KMS-11 (cell line): Measurements from ENCODE around the gene SMAD3.

Source experiments
- H2AFZ ChIP-seq: fragments of 200-600 bp; sonication (generic); 2 replicates; pipeline ENCODE4 v1.6.1; 2016; ENCODE audit warnings: antibody characterized with exemption, mixed run types, low read depth
- H3K27ac ChIP-seq: fragments of 200-600 bp; sonication (generic); 2 replicates; pipeline ENCODE4 v1.6.1; 2016; ENCODE audit warnings: mild to moderate bottlenecking, mixed run types
- H3K27me3 ChIP-seq: fragments of 200-600 bp; sonication (generic); 2 replicates; pipeline ENCODE4 v1.6.1; 2017; ENCODE audit warnings: mild to moderate bottlenecking, low read depth, mixed run types, moderate library complexity; ENCODE audit not compliant: insufficient read depth
- H3K36me3 ChIP-seq: fragments of 200-600 bp; sonication (generic); 2 replicates; pipeline ENCODE4 v1.6.1; 2017; ENCODE audit warnings: mild to moderate bottlenecking, mixed run types; ENCODE audit not compliant: insufficient read depth
- H3K4me1 ChIP-seq: fragments of 200-600 bp; sonication (generic); 2 replicates; pipeline ENCODE4 v1.6.1; 2016; ENCODE audit warnings: mild to moderate bottlenecking, low read depth, mixed run types; ENCODE audit not compliant: poor library complexity, severe bottlenecking
- H3K4me2 ChIP-seq: fragments of 200-600 bp; sonication (generic); 2 replicates; pipeline ENCODE4 v1.7.0; 2016; ENCODE audit warnings: mild to moderate bottlenecking, mixed run types
- H3K4me3 ChIP-seq: fragments of 200-600 bp; sonication (generic); IDR thresholded peaks from 2 replicates; pipeline ENCODE4 v1.6.1; 2017; ENCODE audit warnings: low read depth, low read length, mixed read lengths; ENCODE audit not compliant: insufficient read depth
- H3K79me2 ChIP-seq: fragments of 200-600 bp; sonication (generic); 2 replicates; pipeline ENCODE4 v1.6.1; 2016; ENCODE audit warnings: low read depth, mixed run types; ENCODE audit not compliant: insufficient read depth
- H3K9ac ChIP-seq: fragments of 200-600 bp; sonication (generic); 2 replicates; pipeline ENCODE4 v1.6.1; 2016; ENCODE audit warnings: mild to moderate bottlenecking, mixed run types
- H4K20me1 ChIP-seq: fragments of 200-600 bp; sonication (generic); 2 replicates; pipeline ENCODE4 v1.6.1; 2016; ENCODE audit warnings: mild to moderate bottlenecking, mixed run types; ENCODE audit not compliant: insufficient read depth
- TF ChIP-seq, protein P1 (sequence below): fragments of 200-600 bp; sonication (generic); conservative IDR thresholded peaks from 2 replicates; pipeline ENCODE4 v1.6.1; 2017; ENCODE audit warnings: low read depth, mild to moderate bottlenecking, antibody characterized with exemption, low read length, moderate library complexity, mixed read lengths

SMAD3 gene

DNA sequence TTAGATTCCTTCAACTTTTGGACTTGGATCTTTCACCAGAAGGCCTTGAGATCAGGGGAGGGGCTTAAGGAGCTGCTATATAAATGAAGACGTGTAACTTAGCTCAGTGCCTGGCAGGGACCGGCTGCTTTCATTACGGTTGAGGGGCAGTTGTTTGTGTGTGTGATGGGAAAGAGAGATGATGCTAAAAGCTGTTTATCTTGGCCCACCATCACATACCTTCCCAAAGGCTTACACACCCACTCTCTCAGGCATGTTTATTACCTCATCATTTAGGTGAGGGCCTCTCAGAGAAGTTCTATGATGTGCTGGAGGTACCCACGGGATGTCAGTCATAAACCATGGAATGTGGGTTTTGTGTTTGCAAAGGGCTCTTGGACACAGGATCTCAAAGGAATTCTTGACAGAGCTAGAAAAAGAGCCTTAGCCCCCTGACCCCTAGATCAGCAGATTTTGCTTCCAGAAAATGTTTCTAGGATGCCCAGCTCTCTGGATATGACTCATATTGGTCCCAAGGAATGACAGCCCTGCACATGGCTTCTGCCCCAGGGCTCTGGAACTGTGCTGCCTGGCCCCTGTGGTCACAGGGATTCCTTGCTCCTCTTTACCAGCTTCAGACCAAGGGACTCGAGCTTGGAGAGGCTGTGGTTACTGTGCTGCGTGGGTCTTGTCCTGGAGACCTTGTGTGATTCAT lies 15.9 kb upstream of the SMAD3 start:
- no peak overlapping the region for H3K27ac ChIP-seq
- TF ChIP-seq, protein P1, sequence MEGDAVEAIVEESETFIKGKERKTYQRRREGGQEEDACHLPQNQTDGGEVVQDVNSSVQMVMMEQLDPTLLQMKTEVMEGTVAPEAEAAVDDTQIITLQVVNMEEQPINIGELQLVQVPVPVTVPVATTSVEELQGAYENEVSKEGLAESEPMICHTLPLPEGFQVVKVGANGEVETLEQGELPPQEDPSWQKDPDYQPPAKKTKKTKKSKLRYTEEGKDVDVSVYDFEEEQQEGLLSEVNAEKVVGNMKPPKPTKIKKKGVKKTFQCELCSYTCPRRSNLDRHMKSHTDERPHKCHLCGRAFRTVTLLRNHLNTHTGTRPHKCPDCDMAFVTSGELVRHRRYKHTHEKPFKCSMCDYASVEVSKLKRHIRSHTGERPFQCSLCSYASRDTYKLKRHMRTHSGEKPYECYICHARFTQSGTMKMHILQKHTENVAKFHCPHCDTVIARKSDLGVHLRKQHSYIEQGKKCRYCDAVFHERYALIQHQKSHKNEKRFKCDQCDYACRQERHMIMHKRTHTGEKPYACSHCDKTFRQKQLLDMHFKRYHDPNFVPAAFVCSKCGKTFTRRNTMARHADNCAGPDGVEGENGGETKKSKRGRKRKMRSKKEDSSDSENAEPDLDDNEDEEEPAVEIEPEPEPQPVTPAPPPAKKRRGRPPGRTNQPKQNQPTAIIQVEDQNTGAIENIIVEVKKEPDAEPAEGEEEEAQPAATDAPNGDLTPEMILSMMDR, result no peak
- no peaks in the 10 kb centered on the region for H3K36me3 ChIP-seq
- H3K9ac ChIP-seq, result no peak overlapping the region
- H3K4me3 ChIP-seq, result no peak overlapping the region
- H4K20me1 ChIP-seq, result no peaks in the 10 kb centered on the region
- no peaks in the 10 kb centered on the region for H3K27me3 ChIP-seq
- peaks cover 21% of the 10 kb centered on the region for H3K4me1 ChIP-seq
- H3K4me2 ChIP-seq, result no peak overlapping the region
- H3K79me2 ChIP-seq, result no peaks in the 10 kb centered on the region
- no peak overlapping the region for H2AFZ ChIP-seq

DNA sequence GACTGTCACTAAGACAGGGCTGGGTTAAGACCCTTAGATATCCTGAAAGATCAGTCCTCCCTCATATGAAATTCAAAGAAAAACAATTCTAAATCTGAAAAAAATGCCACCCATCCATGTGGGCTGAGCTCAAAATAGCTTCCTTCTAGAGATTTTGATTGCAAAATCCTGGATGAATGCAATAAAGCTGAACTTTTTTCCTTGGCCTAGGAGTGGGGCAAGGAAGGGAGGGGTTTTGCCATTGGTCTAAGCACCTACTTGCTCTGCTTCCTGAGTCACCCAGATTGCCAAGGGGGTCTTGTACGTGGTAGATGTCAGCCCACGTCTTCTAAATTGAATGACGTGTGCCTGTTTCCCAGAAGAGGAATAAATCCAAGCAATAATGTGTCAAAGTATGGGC lies 15.3 kb upstream of the SMAD3 start:
- Histone ChIP-seq H3K27me3 (no peaks in the 10 kb centered on the region), H3K4me2 (no peak overlapping the region), H3K27ac (no peak overlapping the region), H3K36me3 (no peaks in the 10 kb centered on the region), H2AFZ (no peak overlapping the region), H3K4me3 (no peak overlapping the region), H3K79me2 (no peaks in the 10 kb centered on the region), H3K9ac (no peak overlapping the region), H3K4me1 (peaks cover 21% of the 10 kb centered on the region), H4K20me1 (no peaks in the 10 kb centered on the region)
- TF ChIP-seq, protein P1, result no peak

DNA sequence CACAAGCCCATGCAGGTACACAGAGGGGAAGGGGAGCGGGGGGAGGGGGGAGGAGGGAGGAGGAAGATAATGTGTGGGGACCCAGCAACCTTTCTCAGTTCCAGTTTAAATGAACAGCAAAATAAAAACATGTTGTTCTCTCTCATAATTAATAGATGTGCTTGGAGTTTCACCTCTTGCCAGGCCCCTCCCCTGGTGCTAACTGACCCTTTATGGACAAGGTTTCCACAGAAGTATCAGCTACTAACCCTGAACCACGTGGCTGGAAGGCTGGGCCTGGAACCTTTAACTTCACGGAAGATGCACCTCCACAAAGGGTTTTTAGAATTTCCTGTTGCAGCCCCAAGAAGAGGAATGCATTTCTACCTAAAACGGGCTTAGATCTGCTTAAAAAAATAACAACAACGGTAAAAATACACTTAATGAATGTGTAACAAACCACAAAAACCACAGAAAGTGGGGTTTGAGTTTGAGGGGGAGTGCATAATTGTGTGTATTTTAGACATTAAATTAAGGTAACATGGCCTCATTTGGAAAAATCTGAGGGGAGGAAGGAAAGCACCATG lies 14.8 kb upstream of the SMAD3 start:
- Histone ChIP-seq H3K27ac (peak overlapping the region; percentile 19; the same call in 1 of the 2 replicates), H2AFZ (peak overlapping the region; percentile 89)

DNA sequence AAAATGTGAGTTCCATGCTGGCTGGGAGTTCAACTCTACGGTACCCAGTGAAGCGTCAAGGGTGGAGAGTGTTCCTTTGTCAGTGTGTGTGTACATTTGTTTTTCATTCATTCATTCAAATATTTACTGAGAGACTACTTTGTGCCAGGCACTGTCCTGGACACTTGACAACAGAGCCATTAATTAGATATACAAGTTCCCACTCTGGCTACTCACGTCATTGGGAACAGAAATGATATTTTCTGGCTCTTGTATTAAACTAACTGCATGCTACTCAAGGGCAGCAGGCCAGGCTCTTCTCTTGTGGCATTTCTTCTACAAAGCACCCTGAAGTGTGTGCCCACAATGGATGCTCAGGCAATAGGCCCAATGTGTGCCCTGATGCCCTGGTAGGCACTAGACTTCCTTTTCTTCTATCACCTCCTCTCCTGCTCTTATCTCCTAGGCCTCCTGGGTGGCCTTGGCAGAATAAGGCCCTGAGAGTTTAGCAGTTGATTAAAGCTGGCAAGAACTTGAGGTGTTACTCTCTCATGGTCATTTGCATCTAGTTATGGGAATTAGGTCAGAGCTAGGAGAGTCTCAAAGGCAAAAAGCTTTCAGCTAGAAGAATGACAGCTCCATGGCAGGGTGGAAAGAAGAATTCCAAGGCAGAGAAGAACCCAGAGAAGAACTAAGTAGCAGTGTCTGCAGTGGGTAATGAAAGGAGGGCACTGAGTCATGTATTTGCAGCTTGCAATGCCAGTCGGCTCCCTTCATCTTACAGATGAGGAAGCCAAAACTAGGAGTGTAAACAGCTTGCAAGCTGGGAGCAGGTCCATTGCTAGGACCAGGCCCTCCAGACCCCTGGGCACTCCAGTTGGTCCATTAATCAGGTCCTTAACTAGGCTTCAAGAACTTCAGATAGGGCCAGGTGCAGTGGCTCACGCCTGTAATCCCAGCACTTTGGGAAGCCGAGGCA lies 14.0 kb upstream of the SMAD3 start:
- Histone ChIP-seq H2AFZ (peak overlapping the region; percentile 89), H3K4me3 (no peak overlapping the region), H3K27ac (no peak overlapping the region), H3K27me3 (no peaks in the 10 kb centered on the region), H4K20me1 (no peaks in the 10 kb centered on the region), H3K4me1 (peaks cover 21% of the 10 kb centered on the region), H3K4me2 (peak overlapping the region; percentile 74), H3K9ac (no peak overlapping the region), H3K36me3 (no peaks in the 10 kb centered on the region), H3K79me2 (no peaks in the 10 kb centered on the region)
- TF ChIP-seq, protein P1, result no peak

More for the DNA sequence above, 14.8 kb upstream of the SMAD3 start:
- Histone ChIP-seq H3K4me3 (no peak overlapping the region), H4K20me1 (no peaks in the 10 kb centered on the region), H3K4me1 (peaks cover 21% of the 10 kb centered on the region), H3K9ac (no peak overlapping the region), H3K4me2 (peak overlapping the region; percentile 74), H3K36me3 (no peaks in the 10 kb centered on the region), H3K27me3 (no peaks in the 10 kb centered on the region), H3K79me2 (no peaks in the 10 kb centered on the region)
- TF ChIP-seq, protein P1, result no peak
